ENCODE measurements around the gene BSG. TPM values are rescaled to one million over a fixed set of nuclear protein-coding genes. Genes with fewer than 3 reads are reported as not detected.

Gene BSG
- total and polyA plus RNA-seq, 9 of the 15 experiments (the other 6 are each of a cell fraction or from before 2014, with no cell fraction given): 4.6 to 495 (median 187) TPM

DNA sequence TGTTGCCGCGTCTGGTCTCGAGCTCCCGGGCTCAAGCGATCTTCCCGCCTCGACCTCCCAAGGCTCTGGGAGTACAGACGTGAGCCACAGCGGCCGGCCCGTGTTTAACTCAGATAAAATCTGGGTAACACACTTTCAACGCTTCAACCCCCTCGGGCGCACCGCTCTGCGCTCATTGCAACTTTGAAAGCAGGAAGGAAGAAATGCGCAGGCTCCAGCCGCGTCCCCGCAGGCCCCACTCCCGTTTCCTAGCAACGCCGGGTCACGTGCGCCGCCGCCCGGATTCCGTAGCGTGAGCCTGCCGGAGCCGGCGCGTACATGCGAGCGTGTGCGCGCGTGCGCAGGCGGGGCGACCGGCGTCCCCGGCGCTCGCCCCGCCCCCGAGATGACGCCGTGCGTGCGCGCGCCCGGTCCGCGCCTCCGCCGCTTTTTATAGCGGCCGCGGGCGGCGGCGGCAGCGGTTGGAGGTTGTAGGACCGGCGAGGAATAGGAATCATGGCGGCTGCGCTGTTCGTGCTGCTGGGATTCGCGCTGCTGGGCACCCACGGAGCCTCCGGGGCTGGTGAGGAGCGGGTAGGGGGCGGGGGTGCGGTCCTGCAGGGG lies at the start of gene BSG (continued):
- TF ChIP-seq, protein P1, sequence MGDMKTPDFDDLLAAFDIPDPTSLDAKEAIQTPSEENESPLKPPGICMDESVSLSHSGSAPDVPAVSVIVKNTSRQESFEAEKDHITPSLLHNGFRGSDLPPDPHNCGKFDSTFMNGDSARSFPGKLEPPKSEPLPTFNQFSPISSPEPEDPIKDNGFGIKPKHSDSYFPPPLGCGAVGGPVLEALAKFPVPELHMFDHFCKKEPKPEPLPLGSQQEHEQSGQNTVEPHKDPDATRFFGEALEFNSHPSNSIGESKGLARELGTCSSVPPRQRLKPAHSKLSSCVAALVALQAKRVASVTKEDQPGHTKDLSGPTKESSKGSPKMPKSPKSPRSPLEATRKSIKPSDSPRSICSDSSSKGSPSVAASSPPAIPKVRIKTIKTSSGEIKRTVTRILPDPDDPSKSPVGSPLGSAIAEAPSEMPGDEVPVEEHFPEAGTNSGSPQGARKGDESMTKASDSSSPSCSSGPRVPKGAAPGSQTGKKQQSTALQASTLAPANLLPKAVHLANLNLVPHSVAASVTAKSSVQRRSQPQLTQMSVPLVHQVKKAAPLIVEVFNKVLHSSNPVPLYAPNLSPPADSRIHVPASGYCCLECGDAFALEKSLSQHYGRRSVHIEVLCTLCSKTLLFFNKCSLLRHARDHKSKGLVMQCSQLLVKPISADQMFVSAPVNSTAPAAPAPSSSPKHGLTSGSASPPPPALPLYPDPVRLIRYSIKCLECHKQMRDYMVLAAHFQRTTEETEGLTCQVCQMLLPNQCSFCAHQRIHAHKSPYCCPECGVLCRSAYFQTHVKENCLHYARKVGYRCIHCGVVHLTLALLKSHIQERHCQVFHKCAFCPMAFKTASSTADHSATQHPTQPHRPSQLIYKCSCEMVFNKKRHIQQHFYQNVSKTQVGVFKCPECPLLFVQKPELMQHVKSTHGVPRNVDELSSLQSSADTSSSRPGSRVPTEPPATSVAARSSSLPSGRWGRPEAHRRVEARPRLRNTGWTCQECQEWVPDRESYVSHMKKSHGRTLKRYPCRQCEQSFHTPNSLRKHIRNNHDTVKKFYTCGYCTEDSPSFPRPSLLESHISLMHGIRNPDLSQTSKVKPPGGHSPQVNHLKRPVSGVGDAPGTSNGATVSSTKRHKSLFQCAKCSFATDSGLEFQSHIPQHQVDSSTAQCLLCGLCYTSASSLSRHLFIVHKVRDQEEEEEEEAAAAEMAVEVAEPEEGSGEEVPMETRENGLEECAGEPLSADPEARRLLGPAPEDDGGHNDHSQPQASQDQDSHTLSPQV (IDR thresholded peaks at IDR 0.05): no peak
- TF ChIP-seq BCOR (IDR thresholded peaks at IDR 0.05) (peak; percentile 49; the same call in 1 of the 2 replicates), SMAD1 (IDR thresholded peaks at IDR 0.05; ENCODE audit: low read depth, low read length, partially characterized antibody) (peak; percentile 34), KLF1 (tag; IDR thresholded peaks at IDR 0.05) (0 out of 2 replicates have a peak, but pooled peaks have one; percentile 43), ZNF583 (CRISPR knock-in tag; IDR thresholded peaks at IDR 0.05) (0 out of 2 replicates have a peak, but pooled peaks have one; percentile 15), ZBTB17 (CRISPR knock-in tag; IDR thresholded peaks at IDR 0.05) (0 out of 2 replicates have a peak, but pooled peaks have one; percentile 19), KDM1A (IDR thresholded peaks at IDR 0.05) (peak in 1 of 2 experiments; percentile 50; a peak in 1 of 4 replicates), ZFX (CRISPR knock-in tag; IDR thresholded peaks at IDR 0.05) (peak; percentile 66), SMC3 (conservative IDR thresholded peaks at IDR 0.05; ENCODE audit: insufficient read depth, low read depth, low read length) (0 out of 2 replicates have a peak, but pooled peaks have one; percentile 1), CC2D1A (IDR thresholded peaks at IDR 0.05) (no peak), NCOA4 (IDR thresholded peaks at IDR 0.05; ENCODE audit: partially characterized antibody) (no peak), ETV6 (IDR thresholded peaks at IDR 0.05; ENCODE audit: borderline replicate concordance in 1 of 2, low read depth in 2 of 2, low read length in 1 of 2) (no peak), ETV6 (CRISPR knock-in tag; IDR thresholded peaks at IDR 0.05; ENCODE audit: borderline replicate concordance) (no peak), CTBP1 (IDR thresholded peaks at IDR 0.05; ENCODE audit: borderline replicate concordance) (peak; percentile 95), ZBTB7A (IDR thresholded peaks at IDR 0.05; ENCODE audit: borderline replicate concordance, control insufficient read depth, low read depth, low read length) (peak; percentile 51; the same call in 1 of the 2 replicates)
- TF ChIP-seq, protein P2, sequence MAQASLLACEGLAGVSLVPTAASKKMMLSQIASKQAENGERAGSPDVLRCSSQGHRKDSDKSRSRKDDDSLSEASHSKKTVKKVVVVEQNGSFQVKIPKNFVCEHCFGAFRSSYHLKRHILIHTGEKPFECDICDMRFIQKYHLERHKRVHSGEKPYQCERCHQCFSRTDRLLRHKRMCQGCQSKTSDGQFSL (CRISPR knock-in tag; IDR thresholded peaks at IDR 0.05): 0 out of 2 replicates have a peak, but pooled peaks have one; percentile 4
- TF ChIP-seq, protein P2 (tag; IDR thresholded peaks at IDR 0.05): no peak; a peak in 1 of 4 replicates
- TF ChIP-seq, protein P3, sequence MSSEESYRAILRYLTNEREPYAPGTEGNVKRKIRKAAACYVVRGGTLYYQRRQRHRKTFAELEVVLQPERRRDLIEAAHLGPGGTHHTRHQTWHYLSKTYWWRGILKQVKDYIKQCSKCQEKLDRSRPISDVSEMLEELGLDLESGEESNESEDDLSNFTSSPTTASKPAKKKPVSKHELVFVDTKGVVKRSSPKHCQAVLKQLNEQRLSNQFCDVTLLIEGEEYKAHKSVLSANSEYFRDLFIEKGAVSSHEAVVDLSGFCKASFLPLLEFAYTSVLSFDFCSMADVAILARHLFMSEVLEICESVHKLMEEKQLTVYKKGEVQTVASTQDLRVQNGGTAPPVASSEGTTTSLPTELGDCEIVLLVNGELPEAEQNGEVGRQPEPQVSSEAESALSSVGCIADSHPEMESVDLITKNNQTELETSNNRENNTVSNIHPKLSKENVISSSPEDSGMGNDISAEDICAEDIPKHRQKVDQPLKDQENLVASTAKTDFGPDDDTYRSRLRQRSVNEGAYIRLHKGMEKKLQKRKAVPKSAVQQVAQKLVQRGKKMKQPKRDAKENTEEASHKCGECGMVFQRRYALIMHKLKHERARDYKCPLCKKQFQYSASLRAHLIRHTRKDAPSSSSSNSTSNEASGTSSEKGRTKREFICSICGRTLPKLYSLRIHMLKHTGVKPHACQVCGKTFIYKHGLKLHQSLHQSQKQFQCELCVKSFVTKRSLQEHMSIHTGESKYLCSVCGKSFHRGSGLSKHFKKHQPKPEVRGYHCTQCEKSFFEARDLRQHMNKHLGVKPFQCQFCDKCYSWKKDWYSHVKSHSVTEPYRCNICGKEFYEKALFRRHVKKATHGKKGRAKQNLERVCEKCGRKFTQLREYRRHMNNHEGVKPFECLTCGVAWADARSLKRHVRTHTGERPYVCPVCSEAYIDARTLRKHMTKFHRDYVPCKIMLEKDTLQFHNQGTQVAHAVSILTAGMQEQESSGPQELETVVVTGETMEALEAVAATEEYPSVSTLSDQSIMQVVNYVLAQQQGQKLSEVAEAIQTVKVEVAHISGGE (CRISPR knock-in tag; IDR thresholded peaks at IDR 0.05): peak in 1 of 3 experiments; percentile 64; a peak in 1 of 6 replicates
